GM12874 (cell line): ENCODE results near the gene AP4B1.

Experiments
- CTCF ChIP-seq: IDR thresholded peaks from 2 replicates; pipeline ENCODE4 v1.5.1; 2011; ENCODE audit warnings: low read depth, mild to moderate bottlenecking, control low read depth, low read length, moderate library complexity; ENCODE audit not compliant: insufficient read depth

Gene AP4B1

DNA sequence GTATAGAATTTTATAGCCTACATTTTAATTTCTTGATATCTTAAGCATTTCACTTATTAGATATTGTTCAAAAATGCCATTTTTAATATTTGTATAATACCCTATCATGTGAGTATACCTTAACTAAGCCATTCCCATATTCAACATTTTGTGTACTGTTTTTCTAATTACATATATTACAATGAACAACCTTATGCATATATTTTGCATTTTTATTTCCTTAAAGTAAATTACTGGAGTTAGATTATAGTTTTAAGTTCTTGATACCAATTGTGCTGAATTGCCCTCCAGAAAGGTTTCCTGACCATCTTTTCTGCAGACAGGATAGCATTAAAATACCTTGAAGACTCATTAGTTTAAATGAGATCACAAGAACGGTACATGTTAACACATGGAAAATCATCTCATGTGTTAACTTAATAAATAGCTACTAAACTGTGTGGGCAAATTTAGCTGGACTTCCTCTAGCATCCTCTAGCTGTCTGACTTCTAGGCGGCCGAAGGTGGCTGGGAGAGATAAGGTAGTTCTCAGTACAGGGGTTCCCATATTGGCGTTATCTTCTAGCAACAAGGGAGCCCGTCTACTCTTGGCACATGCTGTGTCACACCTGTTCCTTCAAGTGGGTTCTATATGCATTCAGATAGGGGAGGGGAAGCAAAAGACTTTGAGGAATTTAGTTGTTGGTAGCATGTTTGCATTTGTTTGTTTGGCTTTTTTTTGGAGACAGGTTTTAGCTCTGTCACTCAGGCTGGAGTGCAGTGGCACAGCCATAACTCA, 9.5 kb upstream of the AP4B1 start:
- no peak for TF ChIP-seq CTCF

DNA sequence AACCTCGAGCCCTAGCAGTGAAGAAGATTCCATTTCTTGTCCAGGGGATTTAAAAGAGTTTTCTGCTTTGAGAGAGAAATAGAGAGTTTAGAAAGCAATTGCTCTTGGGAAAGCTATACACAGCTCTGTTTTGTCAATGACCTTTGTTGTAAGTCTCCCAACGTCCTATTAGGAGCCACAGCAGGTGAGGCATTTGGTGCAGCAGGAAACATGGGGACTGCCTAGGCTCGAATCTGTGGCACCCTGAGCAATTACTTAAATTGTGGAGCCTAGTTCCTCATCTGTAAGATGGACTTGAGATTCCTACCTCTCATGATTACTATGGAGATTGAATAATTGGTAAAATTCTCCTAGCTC, 8.7 kb upstream of the AP4B1 start:
- no peak for TF ChIP-seq CTCF

GRCh38 chr1:113912594-113913311, 8.2 kb upstream of the AP4B1 start:
- TF ChIP-seq CTCF, result no peak

GRCh38 chr1:113905435-113905861, 849 bp upstream of the AP4B1 start:
- TF ChIP-seq CTCF, result no peak

DNA sequence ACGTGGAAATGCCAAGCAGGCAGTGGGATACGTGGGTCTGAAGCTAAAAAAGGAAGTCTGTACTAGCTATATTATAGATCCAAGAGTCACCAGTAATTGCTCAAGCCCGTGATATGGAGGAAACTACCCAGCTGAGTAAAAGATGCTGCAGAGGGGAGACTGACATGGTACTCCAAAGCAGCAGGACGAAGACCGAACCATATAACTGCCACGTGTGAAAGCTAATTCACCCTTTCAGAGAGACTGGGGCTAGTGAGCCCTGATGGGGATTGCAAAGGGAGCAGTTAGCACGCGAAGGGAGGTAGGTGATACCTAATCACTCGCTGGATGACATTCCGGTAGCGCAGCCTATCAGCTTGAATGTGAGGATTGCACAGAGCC, 316 bp downstream of the AP4B1 start:
- TF ChIP-seq CTCF, result no peak

DNA sequence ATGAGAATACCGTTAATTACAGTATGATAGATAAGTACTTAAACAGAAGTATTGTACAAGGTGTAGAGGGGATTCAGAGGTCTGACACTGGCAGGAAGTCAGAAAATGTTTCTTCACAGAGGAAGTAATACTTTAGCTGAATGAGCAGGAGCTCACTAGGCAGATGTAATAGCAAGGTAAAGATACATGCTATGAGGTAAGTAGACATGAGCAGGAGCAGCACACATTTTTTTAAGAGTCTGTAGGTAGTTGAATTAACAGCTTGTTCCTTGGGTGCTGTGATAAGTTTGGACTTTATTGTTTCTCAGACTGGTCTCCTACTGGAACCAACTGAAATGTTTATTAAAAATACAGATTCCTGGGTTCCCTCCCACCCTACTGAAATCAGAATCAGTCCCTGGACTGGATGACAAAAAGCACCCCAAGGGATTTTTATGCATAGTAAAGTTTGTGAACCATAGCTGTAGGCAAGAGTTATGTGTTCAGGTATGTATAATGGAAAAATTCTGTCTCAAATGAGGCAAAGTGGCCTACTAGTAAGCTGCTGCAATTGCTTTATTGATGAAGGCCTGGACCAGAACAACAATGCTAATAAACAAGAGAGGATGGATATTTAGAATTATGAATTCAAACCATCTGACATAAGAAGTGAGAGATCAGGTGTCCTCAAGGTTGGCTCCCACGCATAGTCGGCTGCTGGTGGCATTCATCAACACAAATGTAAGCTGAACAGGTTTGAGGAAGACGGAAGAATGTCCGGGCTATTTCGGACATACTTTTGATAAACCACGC, 902 bp downstream of the AP4B1 start:
- TF ChIP-seq CTCF, result no peak

- TF ChIP-seq CTCF, result no peak
Measured at GRCh38 chr1:113901191-113901590, 3.4 kb downstream of the AP4B1 start.
